CMK (cell line): ENCODE measurements around the gene ADAMTS2.

Experiments
- DNase-seq: peaks from one replicate; pipeline ENCODE4 v3.0.0-alpha.2; 2010; ENCODE audit warnings: low read depth

The ADAMTS2 gene

GRCh38 chr5:179254638-179255271, 90.5 kb downstream of the ADAMTS2 start:
- DNase-seq: no peak

GRCh38 chr5:179253730-179254129, 91.5 kb downstream of the ADAMTS2 start:
- no peak for DNase-seq

DNA sequence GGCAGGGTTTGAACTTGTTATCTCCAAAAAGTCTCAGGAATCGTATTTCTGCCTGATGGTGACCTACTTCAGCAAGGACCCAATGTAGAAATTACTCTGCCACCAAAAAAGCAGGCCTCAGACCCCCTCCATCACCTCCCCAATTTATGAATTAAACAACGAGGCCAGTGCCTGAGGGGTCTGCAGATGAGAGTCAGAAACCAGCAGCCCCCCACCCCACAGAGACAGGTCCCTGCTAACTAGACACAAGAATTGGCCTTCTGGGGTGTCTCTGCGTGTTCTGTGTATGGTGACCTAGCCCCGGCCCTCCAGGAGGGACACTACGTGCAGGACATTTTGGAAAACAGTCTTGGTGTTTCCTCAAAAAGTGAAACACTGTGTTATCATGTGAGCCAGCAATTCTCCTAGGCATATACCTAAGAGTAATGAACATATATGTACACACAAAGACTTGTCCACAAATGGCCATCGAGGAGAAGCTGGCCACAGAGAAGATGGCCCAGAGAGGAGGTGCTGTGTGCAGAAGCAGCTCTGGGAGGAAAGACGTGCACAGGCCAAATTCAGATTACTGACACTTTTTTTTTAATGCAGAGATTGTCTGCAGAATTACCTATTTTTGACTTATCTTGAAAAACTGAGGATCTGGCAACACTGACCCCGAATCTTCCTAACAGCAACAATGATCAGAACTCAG, 93.8 kb downstream of the ADAMTS2 start:
- DNase-seq: no peak

DNA sequence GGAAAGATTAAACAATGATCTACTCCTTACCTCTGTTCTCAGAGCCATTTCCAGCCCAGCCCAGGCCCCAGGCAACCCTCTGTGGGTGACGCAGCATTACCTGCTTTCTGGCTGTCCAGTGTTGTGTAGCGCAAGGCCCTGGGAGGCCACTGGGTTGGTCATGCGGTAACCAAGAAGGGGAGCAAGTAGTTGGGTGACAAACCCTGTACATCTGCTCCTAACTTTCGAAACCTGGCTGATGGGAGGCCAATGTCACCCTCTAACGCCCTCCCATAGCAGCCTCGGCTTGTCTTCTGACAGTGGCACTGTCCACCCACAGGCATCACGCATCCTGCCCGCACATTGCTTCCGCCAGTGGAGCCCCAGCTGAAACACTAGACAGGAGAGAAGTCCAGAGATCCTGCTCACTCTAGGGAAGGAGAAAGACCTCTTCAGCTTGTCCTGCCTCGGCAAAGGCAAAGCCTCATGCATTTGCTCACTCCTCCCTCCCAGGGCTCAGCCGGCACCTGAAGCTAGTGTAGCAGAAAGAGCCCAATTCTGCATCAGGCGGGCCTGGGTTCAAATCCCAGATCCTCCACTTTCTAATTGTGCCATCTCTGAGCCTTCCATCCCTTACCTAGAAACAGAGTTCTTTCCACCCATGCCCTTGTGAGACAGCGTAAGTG, 94.6 kb downstream of the ADAMTS2 start:
- no peak for DNase-seq

DNA sequence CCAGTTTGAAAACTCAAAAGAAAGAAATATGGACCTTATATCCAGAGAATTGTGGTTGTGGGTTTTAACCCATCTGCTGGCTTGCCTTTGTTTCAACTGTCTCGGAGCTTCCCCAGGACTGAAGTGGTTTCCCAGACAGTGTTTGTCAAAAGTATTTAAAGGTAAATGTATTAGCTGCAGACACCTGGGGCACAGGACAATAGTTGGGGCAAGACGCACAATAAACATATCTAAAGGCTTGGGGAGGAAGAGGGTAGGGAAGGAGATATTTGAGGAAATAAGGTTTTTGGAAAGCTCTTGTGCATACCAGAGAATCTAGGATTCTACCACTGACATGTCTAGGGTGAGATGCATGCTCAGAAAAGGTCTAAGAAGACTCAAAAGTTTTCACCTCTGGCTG, 99.0 kb downstream of the ADAMTS2 start:
- no peak for DNase-seq

DNA sequence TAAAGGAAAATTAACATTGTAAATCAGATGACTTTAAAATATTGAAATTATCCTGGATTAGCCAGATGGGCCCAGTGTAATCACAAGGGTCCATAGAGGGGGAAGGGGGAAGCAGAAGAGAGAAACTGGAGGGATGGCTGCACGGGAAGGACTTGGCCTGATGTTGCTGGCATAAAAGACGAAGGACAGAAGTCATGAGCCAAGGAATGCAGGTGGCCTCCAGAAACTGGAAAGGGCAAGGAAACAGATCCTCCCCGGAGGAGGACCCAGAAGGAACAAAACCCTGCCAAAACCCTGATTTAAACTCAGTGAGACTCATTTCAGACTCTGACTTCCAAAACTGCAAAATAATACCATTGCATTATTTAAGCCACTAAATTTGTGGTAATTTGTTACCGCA, 100.2 kb downstream of the ADAMTS2 start:
- no peak for DNase-seq

- DNase-seq: no peak
Measured at GRCh38 chr5:179244044-179244443, 101.2 kb downstream of the ADAMTS2 start.

DNA sequence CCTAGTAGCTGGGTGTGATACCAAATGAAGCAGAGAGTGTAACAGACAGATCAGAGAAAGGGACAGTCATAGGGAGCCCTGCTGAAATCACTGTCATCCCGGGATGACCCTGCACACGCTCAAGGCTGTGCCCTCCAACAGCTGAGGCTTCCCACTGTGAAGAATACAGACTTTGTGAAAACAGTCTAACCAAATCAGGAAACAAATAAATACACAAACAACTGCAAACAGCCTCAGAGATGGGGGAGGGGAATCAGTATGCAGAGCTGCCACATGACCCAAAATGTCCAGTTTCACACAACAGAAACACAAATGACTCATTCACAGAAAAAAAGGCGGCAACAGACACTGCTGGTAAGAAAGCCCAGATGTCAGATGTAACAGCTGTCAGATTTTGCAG, 101.9 kb downstream of the ADAMTS2 start:
- DNase-seq: no peak

GRCh38 chr5:179242676-179243075, 102.6 kb downstream of the ADAMTS2 start:
- no peak for DNase-seq

DNA sequence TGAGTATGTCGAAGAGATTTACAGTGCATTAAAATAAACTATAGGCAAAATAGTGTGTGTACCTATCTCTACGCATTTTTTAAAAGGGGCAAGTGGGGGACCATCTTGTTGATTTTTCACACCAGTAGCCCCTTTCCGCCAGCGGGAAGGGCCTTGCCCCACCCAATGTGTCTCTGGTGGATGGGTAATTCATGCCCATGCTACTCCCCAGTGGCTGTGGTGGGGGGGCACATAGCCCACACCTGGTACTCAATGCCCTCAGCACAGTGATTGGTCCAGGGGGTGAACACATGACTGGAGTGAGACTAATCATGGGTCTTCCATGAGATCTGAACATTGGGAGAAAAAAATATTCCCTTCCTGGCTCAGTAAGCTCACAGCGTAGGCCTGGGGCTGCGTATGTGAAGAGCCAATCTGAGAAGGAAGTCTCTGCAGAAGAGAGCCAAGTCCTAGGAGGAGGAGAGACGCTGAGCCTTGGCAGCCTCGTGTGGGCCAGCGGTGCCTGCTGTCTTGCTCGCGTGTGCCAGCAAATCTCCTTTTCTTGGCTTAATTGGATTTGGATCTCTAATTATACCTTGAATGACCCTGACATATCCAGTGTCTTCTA, 103.4 kb downstream of the ADAMTS2 start:
- no peak for DNase-seq

DNA sequence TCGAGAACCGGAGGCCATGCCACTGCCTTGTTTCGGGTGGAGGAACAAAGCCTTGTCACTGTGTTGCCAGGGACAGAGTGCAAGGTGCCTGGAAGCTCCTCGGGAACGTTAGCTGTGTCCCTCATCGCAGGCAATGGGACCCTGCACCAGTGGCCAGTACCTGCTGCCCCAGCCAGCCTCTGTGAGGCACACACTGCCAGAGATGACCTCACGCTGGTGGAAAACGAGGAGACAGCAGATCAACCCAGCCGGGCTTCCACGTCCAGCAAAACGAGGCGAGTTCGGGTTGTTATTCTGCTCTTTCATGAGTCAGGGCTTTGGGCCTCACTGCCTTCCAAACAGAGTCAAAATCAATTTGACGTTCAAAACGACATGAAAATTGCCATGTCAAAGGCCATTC, 104.1 kb downstream of the ADAMTS2 start:
- DNase-seq: no peak

DNA sequence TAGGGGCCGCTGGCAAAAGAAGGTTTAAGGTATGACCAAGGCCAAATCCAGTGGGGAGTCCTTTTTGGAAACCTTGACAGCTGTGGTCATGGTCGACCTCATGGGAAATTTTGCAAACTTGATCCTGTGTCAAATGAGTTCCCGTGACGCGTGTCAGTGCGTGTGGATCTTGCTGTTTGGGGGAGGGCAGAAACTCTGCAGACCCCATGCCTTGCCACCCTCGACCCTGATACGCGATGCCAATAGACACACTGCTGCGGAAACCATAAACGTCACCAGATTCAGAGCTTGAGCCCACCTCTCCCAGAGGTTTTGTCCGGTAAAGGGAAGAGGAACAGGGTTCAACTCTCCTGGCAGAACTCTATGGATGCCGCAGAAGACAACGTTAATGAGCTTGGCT, 104.7 kb downstream of the ADAMTS2 start:
- no peak for DNase-seq

DNA sequence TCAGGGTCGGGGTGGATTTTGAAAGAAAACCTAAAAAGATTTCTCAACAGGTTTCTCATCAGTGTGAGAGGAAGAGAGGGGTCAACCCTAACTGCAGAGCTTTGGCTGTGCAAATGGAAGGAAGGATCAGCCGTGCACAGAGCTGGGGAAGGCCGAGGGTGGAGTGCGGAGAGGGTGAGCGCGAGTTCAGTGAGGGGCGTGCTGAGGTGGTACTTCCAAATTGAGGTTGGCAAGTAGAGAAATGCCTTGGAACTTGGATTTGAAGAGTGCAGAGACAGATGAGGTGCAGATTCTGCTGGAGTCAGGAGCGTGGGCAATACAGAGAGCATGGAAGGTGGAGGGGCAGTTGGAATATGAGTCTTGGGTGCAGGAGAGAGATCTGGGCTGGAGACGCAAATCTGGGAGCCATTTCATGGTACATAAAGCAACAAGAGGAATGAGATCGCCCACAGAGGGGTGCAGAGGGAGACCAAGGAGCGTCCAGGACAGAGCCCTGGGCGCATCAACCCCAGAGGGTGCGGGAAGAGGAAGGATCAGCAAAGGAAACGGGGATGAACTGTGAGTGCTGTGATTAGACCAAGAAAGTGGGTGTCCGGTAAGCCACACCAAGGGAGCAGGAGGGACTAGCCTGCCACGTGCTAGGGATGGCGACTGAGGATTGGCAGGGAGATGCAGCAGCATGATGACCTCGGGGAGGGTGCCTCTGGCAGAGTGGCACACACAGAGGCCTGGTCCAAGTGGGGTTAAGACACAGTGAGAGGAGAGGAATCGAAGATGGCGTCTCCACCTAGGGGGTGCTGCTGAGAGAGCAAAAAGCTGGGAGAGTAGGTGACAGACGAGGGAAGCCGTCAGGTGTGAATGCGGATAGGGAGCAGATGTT, 105.8 kb downstream of the ADAMTS2 start:
- no peak for DNase-seq

DNA sequence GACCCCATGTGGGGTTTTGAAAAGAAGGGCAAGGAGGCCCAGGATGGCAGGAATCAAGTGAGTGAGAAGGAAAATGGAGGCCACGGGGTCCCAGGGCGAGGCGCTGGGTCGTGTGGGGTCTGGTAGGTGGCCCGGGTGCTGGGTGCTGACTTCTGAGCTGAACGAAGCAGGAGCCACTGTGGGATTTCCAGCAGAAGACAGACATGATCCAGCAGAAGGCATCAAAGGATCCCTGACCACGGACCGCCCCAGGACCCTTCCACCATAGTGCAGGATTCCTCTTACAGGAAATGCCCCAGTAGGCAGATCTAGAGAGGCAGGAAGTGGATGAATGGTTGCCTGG, 106.7 kb downstream of the ADAMTS2 start:
- DNase-seq: no peak

- DNase-seq: no peak
Measured at GRCh38 chr5:179237770-179238627, 107.3 kb downstream of the ADAMTS2 start.

GRCh38 chr5:179235416-179236400, 109.6 kb downstream of the ADAMTS2 start:
- DNase-seq: no peak

DNA sequence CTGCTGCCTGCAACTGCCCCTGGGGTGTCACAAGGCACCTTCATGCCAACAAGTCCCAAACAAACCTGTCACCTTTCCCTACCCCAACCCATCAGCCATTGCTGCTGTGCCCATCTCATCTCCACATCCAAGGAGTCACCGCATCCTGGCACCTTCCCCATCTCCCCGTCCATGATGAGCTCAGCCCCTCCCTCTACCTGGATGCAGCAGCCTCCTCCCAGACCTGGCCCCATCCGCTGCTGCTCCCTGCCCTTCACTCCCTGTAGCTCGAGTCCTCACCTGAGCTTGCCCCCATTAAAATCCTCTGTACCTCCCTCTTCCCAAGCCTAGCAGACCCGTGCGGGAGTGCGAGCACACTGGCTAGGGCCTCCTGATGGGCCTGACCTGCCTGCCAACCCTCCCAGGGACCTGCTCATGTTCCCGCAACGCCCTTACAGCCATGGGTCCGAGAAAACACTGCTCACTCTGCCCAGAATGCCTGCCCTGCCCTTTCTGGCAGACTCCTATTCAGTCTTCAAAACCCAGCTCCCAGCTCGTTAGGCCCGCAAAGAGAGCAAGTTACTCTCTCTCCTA, 110.6 kb downstream of the ADAMTS2 start:
- DNase-seq: no peak

DNA sequence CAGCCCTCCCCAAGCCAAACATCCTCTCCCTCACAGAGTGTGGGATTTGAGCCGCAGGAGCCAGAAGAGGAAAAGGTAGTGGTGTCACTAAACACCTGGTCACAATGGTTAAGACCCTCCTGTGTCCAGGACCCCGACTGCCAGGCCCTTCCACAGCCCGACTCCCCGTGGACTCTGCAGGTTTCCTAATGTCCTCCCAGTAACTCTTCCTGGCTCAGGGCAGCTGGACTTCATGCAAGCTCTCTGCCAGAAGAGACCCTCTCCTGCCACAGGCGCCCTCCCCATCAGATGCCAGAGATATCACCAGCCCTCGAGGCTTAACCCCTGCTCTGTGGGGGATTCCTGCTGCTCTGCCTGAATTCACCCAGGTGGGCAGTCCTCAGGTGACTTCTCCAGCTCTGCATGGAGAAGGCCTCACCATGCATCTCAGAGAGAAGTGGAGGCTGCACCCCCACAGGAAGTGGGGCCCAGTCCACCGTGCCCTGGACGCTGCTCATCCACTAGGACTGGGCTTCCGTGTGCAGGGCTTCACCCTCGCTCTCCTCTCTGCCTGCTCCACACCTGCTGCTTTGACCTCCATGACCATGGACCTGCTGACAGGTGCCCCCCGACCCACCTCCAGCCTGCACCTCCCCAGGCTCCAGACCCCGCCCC, 111.2 kb downstream of the ADAMTS2 start:
- no peak for DNase-seq

- no peak for DNase-seq
Measured at GRCh38 chr5:179232091-179232735, 113.0 kb downstream of the ADAMTS2 start.
